ENCODE data around the gene MYL5. TPM values are rescaled to one million over a fixed set of nuclear protein-coding genes. Genes with fewer than 3 reads are reported as not detected.

MYL5 gene
- total and polyA plus RNA-seq, 2 of the 13 experiments (the other 11 are each of a cell fraction or from before 2014, with no cell fraction given), result 6.5 to 16.0 TPM

DNA sequence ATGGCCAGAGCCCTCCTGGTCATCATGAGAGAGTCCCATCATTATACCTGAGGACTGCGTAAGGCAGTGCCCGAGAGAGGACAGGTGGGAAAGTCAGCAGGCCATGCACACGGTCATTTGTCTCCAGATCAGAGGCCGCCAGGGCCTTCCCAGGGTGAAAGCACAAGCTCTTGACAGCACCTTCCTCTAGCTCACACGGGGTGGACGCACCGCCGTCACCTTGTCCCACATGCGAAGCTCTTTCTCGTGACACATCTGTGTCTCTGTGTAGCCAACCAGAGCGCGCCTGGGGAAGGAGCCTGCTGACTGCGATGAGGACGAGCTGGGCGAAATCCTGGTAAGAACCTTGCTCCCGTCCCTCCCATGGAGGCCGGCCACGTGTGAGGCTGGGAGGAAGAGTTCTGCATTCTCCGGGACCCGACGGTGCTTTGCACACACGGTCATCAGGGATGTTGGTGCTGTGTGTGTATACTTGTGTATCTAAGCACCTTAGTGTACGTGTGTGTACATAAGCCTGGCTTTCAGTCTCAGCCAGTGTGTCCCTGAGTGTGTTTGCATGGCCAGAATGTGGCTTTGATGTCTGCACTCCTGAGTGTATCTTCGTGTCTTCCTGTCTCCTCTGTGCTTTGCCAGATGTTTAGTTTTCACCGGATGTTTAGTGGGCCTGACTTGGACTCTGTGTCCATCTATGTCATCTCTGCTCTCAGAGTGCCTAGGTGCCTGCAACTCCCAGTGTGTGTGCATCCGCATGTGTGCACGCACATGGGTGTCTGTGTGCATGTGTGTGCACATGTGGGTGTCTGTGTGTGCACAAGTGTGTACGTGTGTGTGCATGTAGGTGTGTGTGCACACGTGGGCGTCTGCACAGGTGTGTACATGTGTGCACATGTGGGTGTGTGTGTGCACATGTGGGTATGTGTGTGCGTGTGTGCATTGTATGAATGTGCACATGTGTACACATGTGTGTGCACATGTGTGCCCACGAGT is 15.4 kb upstream of the MYL5 start (continued):
- TF ChIP-seq, protein P1, sequence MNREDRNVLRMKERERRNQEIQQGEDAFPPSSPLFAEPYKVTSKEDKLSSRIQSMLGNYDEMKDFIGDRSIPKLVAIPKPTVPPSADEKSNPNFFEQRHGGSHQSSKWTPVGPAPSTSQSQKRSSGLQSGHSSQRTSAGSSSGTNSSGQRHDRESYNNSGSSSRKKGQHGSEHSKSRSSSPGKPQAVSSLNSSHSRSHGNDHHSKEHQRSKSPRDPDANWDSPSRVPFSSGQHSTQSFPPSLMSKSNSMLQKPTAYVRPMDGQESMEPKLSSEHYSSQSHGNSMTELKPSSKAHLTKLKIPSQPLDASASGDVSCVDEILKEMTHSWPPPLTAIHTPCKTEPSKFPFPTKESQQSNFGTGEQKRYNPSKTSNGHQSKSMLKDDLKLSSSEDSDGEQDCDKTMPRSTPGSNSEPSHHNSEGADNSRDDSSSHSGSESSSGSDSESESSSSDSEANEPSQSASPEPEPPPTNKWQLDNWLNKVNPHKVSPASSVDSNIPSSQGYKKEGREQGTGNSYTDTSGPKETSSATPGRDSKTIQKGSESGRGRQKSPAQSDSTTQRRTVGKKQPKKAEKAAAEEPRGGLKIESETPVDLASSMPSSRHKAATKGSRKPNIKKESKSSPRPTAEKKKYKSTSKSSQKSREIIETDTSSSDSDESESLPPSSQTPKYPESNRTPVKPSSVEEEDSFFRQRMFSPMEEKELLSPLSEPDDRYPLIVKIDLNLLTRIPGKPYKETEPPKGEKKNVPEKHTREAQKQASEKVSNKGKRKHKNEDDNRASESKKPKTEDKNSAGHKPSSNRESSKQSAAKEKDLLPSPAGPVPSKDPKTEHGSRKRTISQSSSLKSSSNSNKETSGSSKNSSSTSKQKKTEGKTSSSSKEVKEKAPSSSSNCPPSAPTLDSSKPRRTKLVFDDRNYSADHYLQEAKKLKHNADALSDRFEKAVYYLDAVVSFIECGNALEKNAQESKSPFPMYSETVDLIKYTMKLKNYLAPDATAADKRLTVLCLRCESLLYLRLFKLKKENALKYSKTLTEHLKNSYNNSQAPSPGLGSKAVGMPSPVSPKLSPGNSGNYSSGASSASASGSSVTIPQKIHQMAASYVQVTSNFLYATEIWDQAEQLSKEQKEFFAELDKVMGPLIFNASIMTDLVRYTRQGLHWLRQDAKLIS (CRISPR knock-in tag; IDR thresholded peaks at IDR 0.05), result no peak
- peak; percentile 62; the same call in 1 of the 2 replicates for TF ChIP-seq IRF2 (CRISPR knock-in tag; IDR thresholded peaks at IDR 0.05)
- TF ChIP-seq REPIN1 (CRISPR knock-in tag; IDR thresholded peaks at IDR 0.05; ENCODE audit: borderline replicate concordance, low read depth), result no peak
- TF ChIP-seq, protein P2, sequence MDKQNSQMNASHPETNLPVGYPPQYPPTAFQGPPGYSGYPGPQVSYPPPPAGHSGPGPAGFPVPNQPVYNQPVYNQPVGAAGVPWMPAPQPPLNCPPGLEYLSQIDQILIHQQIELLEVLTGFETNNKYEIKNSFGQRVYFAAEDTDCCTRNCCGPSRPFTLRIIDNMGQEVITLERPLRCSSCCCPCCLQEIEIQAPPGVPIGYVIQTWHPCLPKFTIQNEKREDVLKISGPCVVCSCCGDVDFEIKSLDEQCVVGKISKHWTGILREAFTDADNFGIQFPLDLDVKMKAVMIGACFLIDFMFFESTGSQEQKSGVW (CRISPR knock-in tag; IDR thresholded peaks at IDR 0.05; ENCODE audit: borderline replicate concordance), result no peak
- no peak for TF ChIP-seq ZNF577 (CRISPR knock-in tag; IDR thresholded peaks at IDR 0.05; ENCODE audit: borderline replicate concordance, low read depth)
- TF ChIP-seq, protein P3, sequence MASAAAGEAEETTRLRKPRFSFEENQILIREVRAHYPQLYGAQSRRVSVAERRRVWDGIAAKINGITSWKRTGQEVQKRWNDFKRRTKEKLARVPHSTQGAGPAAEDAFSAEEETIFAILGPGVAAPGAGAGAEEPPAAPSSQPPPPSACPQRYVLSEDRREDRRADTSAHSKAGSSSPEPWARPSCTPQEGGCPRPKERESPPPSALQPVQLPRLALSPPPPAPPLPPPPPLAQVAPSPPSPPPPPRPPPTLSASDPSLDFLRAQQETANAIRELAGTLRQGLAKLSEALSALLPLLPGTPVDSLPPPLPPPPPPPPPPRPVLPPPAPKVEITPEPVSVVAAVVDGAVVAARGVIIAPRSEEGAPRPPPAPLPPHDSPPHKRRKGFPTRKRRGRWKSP (CRISPR knock-in tag; IDR thresholded peaks at IDR 0.05), result no peak
- peak; percentile 89 for TF ChIP-seq FOXA3 (CRISPR knock-in tag; IDR thresholded peaks at IDR 0.05)
- no peak for TF ChIP-seq ZNF747 (CRISPR knock-in tag; IDR thresholded peaks at IDR 0.05; ENCODE audit: borderline replicate concordance)
- TF ChIP-seq FOXK2 (IDR thresholded peaks at IDR 0.05), result no peak
- TF ChIP-seq, protein P4, sequence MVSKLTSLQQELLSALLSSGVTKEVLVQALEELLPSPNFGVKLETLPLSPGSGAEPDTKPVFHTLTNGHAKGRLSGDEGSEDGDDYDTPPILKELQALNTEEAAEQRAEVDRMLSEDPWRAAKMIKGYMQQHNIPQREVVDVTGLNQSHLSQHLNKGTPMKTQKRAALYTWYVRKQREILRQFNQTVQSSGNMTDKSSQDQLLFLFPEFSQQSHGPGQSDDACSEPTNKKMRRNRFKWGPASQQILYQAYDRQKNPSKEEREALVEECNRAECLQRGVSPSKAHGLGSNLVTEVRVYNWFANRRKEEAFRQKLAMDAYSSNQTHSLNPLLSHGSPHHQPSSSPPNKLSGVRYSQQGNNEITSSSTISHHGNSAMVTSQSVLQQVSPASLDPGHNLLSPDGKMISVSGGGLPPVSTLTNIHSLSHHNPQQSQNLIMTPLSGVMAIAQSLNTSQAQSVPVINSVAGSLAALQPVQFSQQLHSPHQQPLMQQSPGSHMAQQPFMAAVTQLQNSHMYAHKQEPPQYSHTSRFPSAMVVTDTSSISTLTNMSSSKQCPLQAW (CRISPR knock-in tag; IDR thresholded peaks at IDR 0.05), result 0 out of 2 replicates have a peak, but pooled peaks have one; percentile 15
- peak; percentile 41; the same call in 1 of the 2 replicates for TF ChIP-seq ZFP37 (CRISPR knock-in tag; IDR thresholded peaks at IDR 0.05; ENCODE audit: borderline replicate concordance)
- peak; percentile 64; the same call in 1 of the 2 replicates for TF ChIP-seq ZNF788 (CRISPR knock-in tag; IDR thresholded peaks at IDR 0.05; ENCODE audit: borderline replicate concordance)
- no peak for TF ChIP-seq U2AF2 (IDR thresholded peaks at IDR 0.05; ENCODE audit: low read depth, low read length)
